HG03457 (cell line): Measurements from ENCODE around the gene SLC4A4.

Experiments used
- ATAC-seq: cut with Tn5 transposase; IDR thresholded peaks from one replicate; pipeline ENCODE4 v1.9.1; 2021; ENCODE audit warnings: moderate number of reproducible peaks; ENCODE audit not compliant: unreplicated experiment

Gene SLC4A4

DNA sequence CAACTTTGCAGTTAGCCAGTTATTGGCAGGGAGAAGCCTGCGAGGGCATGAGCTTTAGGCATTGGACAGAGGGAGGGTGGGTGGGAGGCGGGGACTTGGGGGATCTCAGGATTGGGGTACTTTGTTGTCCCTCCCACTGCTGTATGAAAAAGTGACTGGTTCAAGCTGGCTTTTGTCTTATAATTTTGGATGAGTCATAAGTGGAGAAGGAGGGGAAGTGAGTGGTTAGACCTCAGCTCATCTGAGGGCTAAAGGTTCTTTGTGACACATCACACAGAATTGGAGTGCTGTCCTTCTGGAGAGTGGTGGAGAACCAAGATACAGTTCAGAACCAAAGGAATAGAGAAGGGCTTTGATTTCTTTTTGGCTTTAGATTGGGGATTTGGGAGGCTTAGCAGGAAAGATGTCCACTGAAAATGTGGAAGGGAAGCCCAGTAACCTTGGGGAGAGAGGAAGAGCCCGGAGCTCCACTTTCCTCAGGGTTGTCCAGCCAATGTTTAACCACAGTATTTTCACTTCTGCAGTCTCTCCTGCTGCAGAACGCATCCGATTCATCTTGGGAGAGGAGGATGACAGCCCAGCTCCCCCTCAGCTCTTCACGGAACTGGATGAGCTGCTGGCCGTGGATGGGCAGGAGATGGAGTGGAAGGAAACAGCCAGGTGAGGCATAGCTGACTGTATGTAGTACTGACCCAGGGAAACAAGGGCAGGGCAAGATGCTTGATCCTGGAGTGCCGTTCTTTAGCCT is at the start of gene SLC4A4:
SLC4A4 (plus strand) TSS at position 175 of the 748 bp plus-strand sequence.
- ATAC-seq: peak; percentile 99

DNA sequence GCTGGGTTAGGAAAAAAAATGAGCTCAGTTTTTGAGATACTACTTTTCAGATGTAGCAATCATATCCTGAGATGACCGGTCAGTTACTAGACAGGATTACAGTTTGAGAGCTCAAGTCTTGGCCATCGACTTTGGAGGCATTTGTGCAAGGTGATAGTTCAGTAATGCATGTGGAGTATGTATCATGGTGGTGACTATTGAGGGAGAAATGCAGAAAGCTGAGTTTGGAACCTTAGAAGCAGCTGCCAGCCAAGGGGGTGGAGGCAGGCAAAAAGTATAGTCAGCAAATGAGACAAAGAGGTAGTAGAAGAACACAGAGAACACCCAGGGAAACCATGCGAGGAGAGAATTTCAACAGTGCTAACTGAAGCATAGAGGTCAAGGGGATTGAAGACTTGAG is 48.7 kb upstream of the SLC4A4 start:
- ATAC-seq: no peak

DNA sequence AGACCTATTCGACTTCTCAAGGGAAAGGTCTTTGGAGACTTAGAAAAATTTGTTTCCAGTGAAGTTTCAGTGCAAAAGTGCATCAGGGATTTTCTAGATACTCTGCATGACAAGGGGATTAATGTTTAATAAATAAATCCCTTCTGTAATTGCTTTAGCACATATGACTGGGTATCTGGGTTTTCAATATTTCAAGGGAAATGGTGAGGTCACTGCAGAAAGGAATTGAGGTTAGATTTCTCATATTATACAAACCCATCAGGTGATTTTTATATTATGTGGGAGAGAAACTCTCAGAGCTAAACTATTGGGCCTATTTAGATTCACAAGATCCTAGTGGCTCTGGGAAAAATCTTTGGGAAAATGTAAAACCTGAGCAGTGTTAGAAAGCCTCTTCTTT is 48.3 kb upstream of the SLC4A4 start:
- ATAC-seq: no peak

DNA sequence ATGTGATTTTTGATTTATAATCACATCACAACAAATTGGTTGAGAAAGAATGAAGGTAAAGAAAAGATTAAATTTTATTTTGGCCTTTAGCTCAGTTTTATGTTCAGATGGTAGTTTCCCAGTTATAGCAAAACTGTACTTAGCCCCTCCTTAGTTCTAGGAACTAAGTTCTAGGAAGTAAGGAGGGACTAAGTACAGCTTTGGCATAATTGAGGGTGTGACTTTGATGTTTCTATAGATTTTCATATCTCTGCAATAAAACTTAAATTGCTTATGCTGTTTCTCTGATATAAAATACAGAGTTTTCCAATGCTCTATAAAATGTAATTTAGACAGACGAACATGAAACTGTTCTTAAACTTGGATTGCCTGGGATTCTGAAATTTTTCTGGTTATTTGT is 46.6 kb upstream of the SLC4A4 start:
- ATAC-seq: no peak

DNA sequence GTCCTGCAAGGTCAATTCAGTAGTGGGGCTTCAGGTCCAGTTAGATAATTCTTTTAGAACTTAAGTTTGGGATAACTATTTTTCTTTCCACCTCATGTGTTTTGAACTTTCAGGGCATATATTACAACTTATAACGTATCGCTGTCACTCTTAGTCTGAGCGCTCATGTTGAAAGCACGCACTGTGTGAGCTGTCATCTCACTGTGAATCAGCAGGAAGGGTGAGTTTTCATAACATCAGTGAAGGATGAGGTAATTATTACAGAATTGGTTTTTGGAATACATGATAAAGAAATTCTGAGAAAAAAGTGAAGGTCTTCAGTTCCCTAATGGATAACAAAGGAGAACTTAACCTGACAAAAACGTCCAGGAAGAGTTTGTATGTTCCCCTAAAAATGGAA is 45.1 kb upstream of the SLC4A4 start:
- no peak for ATAC-seq

DNA sequence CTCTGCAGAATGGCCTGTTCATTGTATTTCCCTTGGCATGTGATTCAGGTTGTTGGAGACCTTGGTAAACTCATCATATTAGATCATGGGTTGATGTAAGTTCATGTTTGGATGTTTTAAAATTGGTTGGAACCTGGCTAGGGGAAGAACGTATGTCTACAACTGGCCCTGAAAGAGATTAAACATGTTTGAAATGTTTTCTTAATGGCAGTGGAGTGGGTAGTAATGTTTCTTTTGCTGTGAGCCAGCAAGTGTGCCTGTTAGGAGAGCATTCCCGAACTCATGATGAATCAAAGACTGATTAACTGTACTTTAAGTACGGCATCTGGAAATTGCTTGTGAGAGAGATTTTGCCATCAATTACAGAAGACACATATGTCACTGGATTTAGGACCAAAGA is 44.5 kb upstream of the SLC4A4 start:
- no peak for ATAC-seq

DNA sequence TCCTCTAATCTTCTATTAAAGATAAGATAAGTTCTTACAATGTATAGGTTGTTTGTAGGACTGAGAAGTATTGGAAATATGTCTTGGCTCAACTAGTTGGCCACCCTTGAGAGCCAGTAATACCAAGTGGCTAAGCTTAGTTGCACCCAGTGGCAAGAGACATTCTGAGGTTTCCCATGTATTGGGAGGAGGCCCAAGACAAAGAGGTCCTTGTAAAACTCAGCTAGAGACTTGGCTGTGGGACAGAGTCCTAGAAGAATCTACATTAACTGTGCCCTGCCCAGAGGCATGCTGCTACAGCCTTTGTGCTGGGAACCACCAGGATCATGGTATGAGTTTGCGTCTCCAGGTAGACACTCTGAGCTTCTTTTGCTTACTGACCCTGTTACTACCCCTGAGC is 41.9 kb upstream of the SLC4A4 start:
- ATAC-seq: no peak

DNA sequence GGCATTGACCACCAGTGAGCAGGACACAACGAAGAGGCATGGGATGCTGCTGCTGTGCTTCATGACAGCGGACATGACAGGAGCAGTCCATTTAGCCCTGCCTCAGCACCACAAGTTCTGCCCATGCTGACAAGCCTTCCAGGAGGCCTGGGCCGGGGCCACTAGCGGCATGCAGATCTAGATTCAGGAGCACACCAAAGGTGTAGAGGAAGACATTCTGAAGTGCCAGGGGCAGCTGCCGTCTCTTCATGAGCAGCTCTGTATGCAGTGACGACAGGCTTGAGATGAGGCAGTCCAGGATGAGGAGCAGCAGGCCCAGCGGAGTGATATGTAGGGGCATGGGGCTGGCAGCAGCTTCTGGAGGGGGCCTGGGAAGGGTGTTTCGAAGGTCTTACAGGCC is 38.5 kb upstream of the SLC4A4 start:
- ATAC-seq: no peak

DNA sequence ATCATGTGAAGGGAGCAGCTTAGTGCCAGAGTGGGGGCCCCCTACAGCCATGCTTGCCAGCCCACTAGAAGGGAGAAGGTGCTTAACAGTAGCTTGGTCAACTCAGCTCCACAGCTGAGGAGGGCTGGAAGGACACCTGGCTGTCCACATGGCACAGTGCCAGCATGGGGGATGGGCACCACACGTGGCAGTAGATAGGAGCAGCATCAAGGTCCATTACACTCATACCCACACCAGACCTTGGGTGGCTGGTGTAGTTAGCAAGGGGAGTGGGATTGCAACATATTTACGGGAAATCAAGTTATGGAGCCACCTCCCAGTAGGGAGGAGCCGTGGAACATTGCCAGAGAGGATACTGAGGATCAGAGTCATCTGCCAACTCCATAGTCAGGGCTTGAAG is 37.9 kb upstream of the SLC4A4 start:
- no peak for ATAC-seq

DNA sequence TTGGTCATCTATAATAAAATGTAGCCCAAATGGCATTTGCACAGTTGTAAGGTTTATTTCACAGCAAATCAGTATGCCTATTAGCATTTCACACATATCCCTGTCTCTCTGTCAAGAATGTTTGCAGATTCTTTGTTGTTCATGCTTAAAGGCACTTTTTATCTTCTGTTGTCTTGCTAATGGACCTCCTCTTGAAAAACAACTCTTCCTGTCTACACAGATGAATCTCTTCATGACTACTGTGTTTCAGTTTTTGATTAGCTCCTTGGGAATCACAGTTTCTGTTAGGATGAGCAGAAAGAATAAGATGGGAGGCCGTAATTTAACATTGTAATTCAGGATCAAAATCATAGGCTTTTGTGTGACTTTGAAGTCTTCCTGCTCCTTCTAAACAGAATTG is 35.5 kb upstream of the SLC4A4 start:
- no peak for ATAC-seq

DNA sequence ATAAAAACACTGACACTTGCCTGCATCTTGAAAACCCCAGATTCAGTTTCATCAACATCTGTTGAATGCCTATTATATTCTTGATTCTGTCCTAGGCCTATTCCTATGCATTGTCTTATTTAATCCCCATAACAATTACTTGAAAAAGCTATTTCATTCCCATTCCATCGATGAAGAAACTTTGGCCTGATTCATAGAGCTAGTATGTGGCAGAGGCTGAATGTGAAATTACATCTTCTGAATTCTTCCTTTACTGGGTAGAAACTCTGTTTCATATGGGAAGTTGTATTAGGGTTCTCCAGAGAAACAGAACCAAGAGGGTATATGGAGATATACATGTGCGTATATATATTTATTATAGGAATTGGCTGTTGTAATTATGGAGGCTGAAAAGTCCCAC is 35.0 kb upstream of the SLC4A4 start:
- no peak for ATAC-seq

DNA sequence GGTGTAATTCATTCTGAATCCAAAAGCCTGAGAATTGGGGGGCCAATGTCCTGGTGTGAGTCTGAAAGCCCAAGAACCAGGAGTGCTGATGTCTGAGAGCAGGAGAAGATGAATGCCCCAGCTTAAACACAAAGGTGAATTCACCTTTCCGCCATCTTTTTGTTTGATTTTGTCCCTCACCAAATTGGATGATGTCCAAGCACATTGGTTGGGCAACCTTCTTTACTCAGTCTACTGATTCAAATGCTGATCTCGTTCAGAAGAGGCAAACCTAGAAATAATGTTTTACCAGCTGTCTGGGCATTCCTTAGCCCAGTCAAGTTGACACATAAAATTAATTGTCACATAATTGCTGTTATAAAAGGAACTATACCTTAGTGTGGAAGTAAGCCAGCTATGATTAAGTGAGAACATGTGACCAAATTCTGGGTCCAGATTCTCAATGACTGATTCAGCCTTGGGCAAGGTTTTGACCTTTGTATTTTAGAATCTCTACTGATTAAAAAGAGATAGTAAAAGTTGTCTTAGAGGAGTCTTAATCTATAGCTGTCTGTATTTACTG is 34.5 kb upstream of the SLC4A4 start:
- ATAC-seq: no peak

DNA sequence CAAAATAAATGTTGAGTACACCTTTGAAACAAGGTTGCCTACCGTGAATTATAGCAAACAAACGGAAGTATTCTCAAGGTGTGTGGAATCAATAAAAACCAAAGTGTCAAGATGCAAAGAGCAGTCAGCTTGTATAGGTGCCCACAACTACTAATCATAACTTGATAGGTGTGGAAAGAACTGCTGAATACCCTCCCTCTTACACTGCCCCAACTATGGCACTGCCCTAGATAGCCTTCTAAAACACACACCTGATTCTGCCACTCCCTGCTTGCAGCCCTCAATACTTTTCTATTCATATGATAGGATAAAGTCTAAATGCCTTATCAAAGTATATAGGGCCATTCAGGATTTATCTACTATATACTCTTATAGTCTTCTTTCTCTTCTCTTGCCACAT is 31.1 kb upstream of the SLC4A4 start:
- no peak for ATAC-seq

DNA sequence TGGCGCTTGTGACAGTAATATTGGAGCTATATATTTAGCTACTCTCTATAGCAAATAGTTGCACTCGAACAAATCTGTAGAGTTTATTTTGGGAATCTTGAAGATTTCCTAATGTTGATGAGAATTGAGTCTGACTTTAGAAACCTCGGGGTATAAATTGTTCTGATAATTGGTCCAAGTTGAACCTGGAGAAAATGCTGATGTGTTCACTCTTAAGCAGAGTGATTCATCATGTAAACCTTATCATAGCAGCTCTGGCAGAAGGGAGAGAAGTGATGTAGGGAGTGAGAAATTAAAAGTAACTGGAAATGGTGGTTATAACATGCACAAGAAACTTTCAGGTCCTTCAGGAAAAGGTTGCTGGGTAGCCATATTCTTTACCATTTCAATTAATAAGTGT is 16.4 kb upstream of the SLC4A4 start:
- ATAC-seq: no peak

DNA sequence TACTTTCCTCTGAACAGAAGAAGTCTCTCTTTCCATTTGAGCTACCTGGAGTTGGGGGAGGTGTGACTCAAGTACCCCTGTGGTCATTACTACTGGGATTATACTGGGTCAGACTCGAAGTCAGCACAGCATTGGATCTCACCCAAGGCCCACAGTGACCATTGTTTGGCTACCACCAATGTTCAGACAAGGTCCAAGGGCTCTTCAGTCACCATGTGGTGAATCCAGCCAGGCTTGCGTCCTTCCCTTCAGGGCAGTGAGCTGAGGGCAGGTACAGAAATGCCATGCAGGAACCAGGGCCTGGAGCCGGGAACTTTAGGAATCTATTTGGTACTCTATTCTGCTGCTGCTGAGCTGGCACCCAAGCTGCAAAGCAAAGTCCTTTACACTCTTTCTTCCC is 5.5 kb upstream of the SLC4A4 start:
- ATAC-seq: no peak

DNA sequence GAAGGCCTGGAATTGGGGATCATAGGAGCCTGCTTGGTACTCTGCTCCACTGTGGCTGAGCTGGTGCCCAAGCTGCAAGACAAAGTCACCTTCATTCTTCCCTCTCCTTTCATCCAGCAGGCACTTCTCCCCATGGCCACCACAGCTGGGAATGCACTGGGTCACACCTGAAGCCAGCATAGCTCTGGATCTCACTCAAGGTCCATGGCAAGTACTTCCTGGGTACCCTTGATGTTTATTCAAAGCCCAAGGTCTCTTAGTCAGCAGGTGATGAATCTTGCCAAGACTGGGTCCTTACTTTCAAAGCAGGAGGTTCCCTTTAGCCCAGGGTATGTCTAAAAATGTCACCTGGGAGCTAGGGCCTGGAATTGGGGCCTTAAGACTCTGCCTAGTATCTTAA is 4.9 kb upstream of the SLC4A4 start:
- no peak for ATAC-seq

DNA sequence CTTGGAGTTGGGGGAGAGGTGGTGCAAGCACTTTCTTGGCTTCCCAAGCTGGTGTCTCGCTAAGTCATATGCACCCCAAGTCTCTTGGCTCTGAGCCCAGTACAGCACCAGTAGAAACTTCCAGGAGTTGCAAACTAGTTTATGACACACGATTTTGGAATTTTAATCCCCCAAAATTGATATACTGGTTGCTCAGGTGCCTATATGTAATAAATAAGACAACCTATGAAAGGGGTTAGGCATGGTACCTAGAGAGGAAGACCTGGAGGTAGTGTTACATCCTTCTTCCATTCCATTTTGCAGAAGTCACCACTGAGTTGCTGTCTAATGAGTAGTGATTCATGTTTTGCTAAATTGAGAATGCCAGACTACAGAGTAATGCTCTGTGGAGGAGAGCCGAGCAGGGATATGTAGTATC is 4.3 kb upstream of the SLC4A4 start:
- no peak for ATAC-seq

DNA sequence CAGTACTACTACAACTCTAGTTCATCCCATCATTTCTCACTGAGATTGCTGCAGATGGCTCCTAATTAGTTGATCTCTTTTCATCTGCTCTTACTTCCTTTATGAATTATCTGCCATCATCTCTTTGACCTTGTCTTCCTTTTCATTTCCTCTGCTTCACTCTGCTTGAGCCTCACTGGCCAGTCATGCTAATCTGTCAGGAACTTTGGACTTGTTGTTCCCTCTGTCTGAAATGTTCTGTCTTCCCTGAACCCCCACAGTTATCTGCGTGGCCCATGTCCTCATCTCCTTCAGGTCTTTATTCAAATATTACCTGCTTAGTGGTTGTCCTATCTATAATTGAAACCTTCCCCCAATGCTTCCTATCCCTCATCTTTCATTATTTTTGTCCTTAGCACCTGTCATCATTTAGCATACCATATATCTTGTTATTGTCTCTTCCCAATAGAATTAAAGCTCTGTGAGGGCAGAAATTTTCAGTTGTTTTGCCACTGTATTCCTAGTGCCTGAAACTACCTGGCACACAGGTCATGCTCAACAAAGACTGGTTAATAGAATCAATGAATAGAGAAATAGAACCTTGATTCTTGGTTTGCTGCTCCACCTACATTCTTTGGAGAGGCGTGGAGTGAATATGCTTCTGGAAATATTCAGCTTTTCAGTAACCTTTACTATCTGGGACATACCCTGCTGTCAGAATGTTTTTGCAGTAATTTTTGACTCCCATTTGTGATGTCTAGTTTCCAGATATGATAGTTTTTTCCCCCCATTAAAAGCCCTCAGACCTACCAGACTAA is 5.0 kb downstream of the SLC4A4 start:
- no peak for ATAC-seq

DNA sequence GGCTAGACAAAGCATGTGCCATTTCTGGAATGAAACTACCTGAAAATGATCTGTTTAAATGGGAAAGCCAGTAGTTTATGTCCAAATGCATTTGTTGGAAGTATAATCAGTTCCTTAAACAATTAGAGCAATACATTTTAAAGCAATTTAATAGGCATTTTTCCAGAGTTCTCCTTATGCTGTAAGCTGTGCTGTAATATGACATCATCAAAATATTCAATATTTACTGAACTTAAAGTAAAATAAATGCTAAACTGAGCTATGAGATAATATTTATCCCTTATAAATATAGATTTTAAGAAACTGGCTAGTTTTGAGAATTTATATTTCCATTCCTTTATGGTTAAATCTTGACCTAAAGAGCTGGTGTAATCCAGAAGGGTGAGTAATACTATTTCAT is 7.9 kb downstream of the SLC4A4 start:
- ATAC-seq: no peak

DNA sequence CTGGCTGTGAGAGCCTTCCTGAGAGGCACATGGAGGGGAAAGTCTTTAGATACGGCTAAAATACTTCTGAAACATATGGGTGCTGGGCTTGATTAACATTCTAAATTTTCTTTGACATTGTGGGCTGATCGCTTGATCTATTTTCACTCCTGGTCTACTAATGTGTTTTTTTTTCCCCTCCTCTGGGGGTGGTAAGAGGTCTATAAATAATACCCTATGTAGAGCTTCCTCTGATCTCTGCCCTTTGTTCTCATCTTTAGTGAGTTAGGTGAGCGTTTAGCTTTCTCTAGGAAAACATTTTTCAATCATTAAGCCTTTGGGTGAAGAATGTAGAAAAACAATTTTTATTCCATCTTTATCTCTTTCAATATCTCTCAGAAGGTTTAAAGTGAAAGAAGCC is 9.8 kb downstream of the SLC4A4 start:
- no peak for ATAC-seq

DNA sequence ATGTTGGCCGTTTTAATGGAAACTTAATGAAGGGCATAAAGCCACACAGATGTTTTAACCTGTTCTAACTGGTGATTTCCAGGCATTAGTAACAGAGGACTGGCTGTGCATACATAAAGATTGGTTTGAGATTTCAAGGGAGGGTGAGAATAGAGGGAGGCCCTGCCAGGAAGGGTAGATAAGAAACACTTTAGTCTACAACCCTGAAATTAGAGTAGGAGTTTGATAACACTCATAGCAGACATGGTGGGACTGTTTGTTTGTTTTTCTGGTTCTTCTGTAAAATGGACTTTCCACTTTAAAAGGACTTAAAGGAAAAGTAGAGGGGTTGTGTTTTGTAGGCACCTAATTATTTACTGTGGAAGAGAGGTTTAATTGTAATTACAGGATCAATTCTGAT is 16.2 kb downstream of the SLC4A4 start:
- no peak for ATAC-seq

DNA sequence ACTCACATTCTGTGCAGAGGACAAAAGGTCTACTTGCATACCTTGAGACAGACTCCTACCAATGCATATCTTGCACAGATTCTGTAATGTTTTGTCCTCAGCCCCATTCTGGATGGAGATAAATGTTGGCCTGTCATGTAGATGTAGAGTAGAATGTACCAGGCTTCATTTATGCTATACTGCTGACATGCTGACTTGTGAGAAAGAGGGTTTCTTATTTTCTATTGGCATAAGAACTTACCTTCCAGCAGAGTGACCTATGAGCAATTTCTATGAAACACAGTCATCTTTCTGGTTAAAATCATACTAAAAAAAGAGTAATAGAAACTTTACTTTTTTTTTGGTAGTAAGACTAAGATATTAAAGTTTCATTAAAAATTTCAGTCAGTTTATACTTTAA is 17.2 kb downstream of the SLC4A4 start:
- no peak for ATAC-seq
